H1 (cell line): ENCODE results near the gene PLB1. TPM values are rescaled to one million over a fixed set of nuclear protein-coding genes. Genes with fewer than 3 reads are reported as not detected.

Experiments
- CTCF ChIA-PET: fragments of 300-600 bp; sonication (Branson Sonifier 250); formaldehyde crosslinking; loops from one replicate; lab custom pipeline; 2021; ENCODE audit not compliant: partially characterized antibody; lab: Charles Lee
- POLR2A ChIA-PET: fragments of 300-600 bp; sonication (Branson Sonifier 250); formaldehyde crosslinking; loops from one replicate; lab custom pipeline; 2021; ENCODE audit warnings: inconsistent platforms; ENCODE audit not compliant: partially characterized antibody; lab: Charles Lee
- DNase-seq, 2 experiments: peaks; one replicate each; pipeline versions ENCODE4 v3.0.0 to v3.0.0-alpha.2; 2010 to 2022; ENCODE audit warnings: low spot score in 2 of 2, low read depth in 1 of 2, mixed read lengths in 1 of 2
- FAIRE-seq: peaks from 2 replicates; lab custom pipeline; 2011; peaks lifted over from hg19 to GRCh38; lab: Jason Lieb, UNC
- H2AFZ ChIP-seq: 2 replicates; pipeline ENCODE4 v1.8.1; 2012; ENCODE audit warnings: low read length, inconsistent platforms
- H2AK5ac ChIP-seq: 2 replicates; pipeline ENCODE4 v1.6.1; 2013; ENCODE audit warnings: low read depth, low read length
- H2BK120ac ChIP-seq: replicated peaks from 2 replicates; pipeline ENCODE3; 2013; ENCODE audit warnings: low read depth, low read length, inconsistent platforms
- H2BK12ac ChIP-seq: 2 replicates; pipeline ENCODE4 v1.6.1; 2013; ENCODE audit warnings: low read depth, low read length
- H2BK15ac ChIP-seq: 2 replicates; pipeline ENCODE4 v1.6.1; 2013; ENCODE audit warnings: low read length
- H2BK20ac ChIP-seq: 2 replicates; pipeline ENCODE4 v1.6.1; 2013; ENCODE audit warnings: low read length
- H2BK5ac ChIP-seq: 2 replicates; pipeline ENCODE4 v1.6.1; 2013; ENCODE audit warnings: low read depth, low read length
- H3K14ac ChIP-seq: 2 replicates; pipeline ENCODE4 v1.6.1; 2013; ENCODE audit warnings: inconsistent platforms; ENCODE audit not compliant: insufficient read length
- H3K18ac ChIP-seq: 2 replicates; pipeline ENCODE4 v1.6.1; 2013; ENCODE audit warnings: low read length; ENCODE audit errors: extremely low read depth
- H3K23ac ChIP-seq: 2 replicates; pipeline ENCODE4 v1.6.1; 2013; ENCODE audit warnings: inconsistent platforms; ENCODE audit not compliant: insufficient read length
- H3K23me2 ChIP-seq: 2 replicates; pipeline ENCODE4 v1.6.1; 2013; ENCODE audit warnings: low read depth, low read length
- H3K27ac ChIP-seq: 2 replicates; pipeline ENCODE4 v1.6.1; 2011; ENCODE audit warnings: low read depth, low read length, inconsistent platforms
- H3K27me3 ChIP-seq, 4 experiments: replicated peaks in 1 of 4; 1 replicate in 1 of 4; 2 replicates in 3 of 4; pipeline versions ENCODE4 v1.6.1 to v1.8.1; 2011 to 2013; ENCODE audit warnings: low read length in 3 of 4, mild to moderate bottlenecking in 3 of 4, inconsistent platforms in 2 of 4, mixed read lengths in 2 of 4, moderate library complexity in 1 of 4; ENCODE audit not compliant: control insufficient read depth in 3 of 4, insufficient read depth in 3 of 4; ENCODE audit errors: extremely low read depth in 1 of 4
- H3K36me3 ChIP-seq, 4 experiments: 2 replicates each; pipeline versions ENCODE4 v1.6.1 to v1.8.1; 2011 to 2013; ENCODE audit warnings: mild to moderate bottlenecking in 4 of 4, low read length in 3 of 4, moderate library complexity in 2 of 4, control low read depth in 1 of 4, inconsistent platforms in 1 of 4; ENCODE audit not compliant: insufficient read depth in 4 of 4, control insufficient read depth in 2 of 4
- H3K4ac ChIP-seq: replicated peaks from 2 replicates; pipeline ENCODE3; 2013; ENCODE audit warnings: low read length, low read depth, mixed read lengths, inconsistent platforms; ENCODE audit not compliant: insufficient read length
- H3K4me1 ChIP-seq, 4 experiments: replicated peaks in 1 of 4; 1 replicate in 1 of 4; 2 replicates in 3 of 4; pipeline versions ENCODE4 v1.6.1 to v1.8.1; 2011 to 2013; ENCODE audit warnings: low read length in 3 of 4, inconsistent platforms in 2 of 4, mixed read lengths in 1 of 4; ENCODE audit not compliant: insufficient read depth in 4 of 4, control insufficient read depth in 3 of 4
- H3K4me2 ChIP-seq, 2 experiments: 2 replicates each; pipeline versions ENCODE4 v1.6.1 to v1.8.1; 2011 to 2013; ENCODE audit warnings: low read depth in 2 of 2, low read length in 2 of 2, control low read depth in 1 of 2, inconsistent platforms in 1 of 2, mild to moderate bottlenecking in 1 of 2; ENCODE audit not compliant: insufficient read depth in 1 of 2
- H3K4me3 ChIP-seq, 4 experiments: fragments of 200-600, 300-600 bp in 1 of 4; sonication (generic), shearing (Covaris generic), sonication (Bioruptor Twin) in 1 of 4; 2 replicates each; pipeline versions ENCODE4 v1.5.1 to v1.8.1; 2011 to 2016; ENCODE audit warnings: low read length in 4 of 4, low read depth in 3 of 4, control low read depth in 2 of 4, inconsistent platforms in 2 of 4, mild to moderate bottlenecking in 2 of 4, mixed read lengths in 1 of 4, moderate library complexity in 1 of 4; ENCODE audit not compliant: insufficient read depth in 2 of 4; ENCODE audit errors: extremely low read depth in 1 of 4
- H3K56ac ChIP-seq: replicated peaks from 2 replicates; pipeline ENCODE3; 2013; ENCODE audit warnings: low read depth, mild to moderate bottlenecking, mixed read lengths, low read length, inconsistent platforms; ENCODE audit not compliant: insufficient read length
- H3K79me1 ChIP-seq: 2 replicates; pipeline ENCODE4 v1.6.1; 2013; ENCODE audit warnings: low read depth, low read length, control low read depth
- H3K79me2 ChIP-seq, 2 experiments: 2 replicates each; pipeline versions ENCODE4 v1.6.1 to v1.8.1; 2012 to 2013; ENCODE audit warnings: low read length in 2 of 2, mild to moderate bottlenecking in 2 of 2, inconsistent platforms in 1 of 2; ENCODE audit not compliant: insufficient read depth in 2 of 2, control insufficient read depth in 1 of 2
- H3K9ac ChIP-seq, 4 experiments: replicated peaks in 1 of 4; 1 replicate in 1 of 4; 2 replicates in 3 of 4; pipeline versions ENCODE4 v1.6.1 to v1.8.1; 2011 to 2013; ENCODE audit warnings: low read depth in 3 of 4, low read length in 3 of 4, control low read depth in 2 of 4, mild to moderate bottlenecking in 2 of 4, moderate library complexity in 2 of 4, inconsistent platforms in 1 of 4; ENCODE audit errors: extremely low read depth in 1 of 4
- H3K9me3 ChIP-seq, 2 experiments: 2 replicates each; pipeline versions ENCODE4 v1.6.1 to v1.8.1; 2012 to 2013; ENCODE audit warnings: mild to moderate bottlenecking in 2 of 2, moderate library complexity in 2 of 2, control low read depth in 1 of 2, inconsistent platforms in 1 of 2, low read depth in 1 of 2, low read length in 1 of 2, mixed read lengths in 1 of 2; ENCODE audit not compliant: insufficient read depth in 2 of 2
- H4K20me1 ChIP-seq, 2 experiments: replicated peaks in 1 of 2; 2 replicates each; pipeline versions ENCODE3 to v1.8.1; 2011 to 2013; ENCODE audit warnings: inconsistent platforms in 2 of 2, low read length in 2 of 2, mild to moderate bottlenecking in 1 of 2; ENCODE audit not compliant: insufficient read depth in 2 of 2, control insufficient read depth in 1 of 2
- H4K5ac ChIP-seq: 2 replicates; pipeline ENCODE4 v1.6.1; 2013; ENCODE audit warnings: low read length, low read depth, mixed read lengths, inconsistent platforms; ENCODE audit not compliant: insufficient read length
- H4K8ac ChIP-seq: 2 replicates; pipeline ENCODE4 v1.8.0; 2013; ENCODE audit warnings: mild to moderate bottlenecking, moderate library complexity, low read length, inconsistent platforms; ENCODE audit not compliant: insufficient read depth; ENCODE audit errors: extremely low read depth
- H4K91ac ChIP-seq: replicated peaks from 2 replicates; pipeline ENCODE3; 2013; ENCODE audit warnings: low read length, mixed read lengths, inconsistent platforms; ENCODE audit not compliant: insufficient read length
- CBX8 ChIP-seq: fragments of 300-800, 300-1000 bp; sonication (generic); IDR thresholded peaks from 2 replicates; pipeline ENCODE4 v1.7.1; 2016; ENCODE audit warnings: low read depth, low read length, borderline replicate concordance
- CEBPB ChIP-seq: IDR thresholded peaks from 2 replicates; pipeline ENCODE4 v1.6.1; 2012; ENCODE audit warnings: low read depth, low read length
- CHD1 ChIP-seq: IDR thresholded peaks from 2 replicates; pipeline ENCODE4 v1.6.1; 2012; ENCODE audit warnings: low read depth, low read length, improper control_type of control experiment
- GABPA ChIP-seq: IDR thresholded peaks from 2 replicates; pipeline ENCODE4 v1.6.1; 2011; ENCODE audit warnings: mild to moderate bottlenecking, low read length, moderate library complexity, borderline replicate concordance; ENCODE audit not compliant: insufficient read depth
- HDAC2 ChIP-seq, 2 experiments: fragments of 300-600 bp in 1 of 2; sonication (generic) in 1 of 2; IDR thresholded peaks; 2 replicates each; pipeline ENCODE4 v1.6.1; 2011 to 2012; ENCODE audit warnings: low read depth in 2 of 2, low read length in 2 of 2, mild to moderate bottlenecking in 2 of 2, moderate library complexity in 2 of 2, borderline replicate concordance in 1 of 2, inconsistent platforms in 1 of 2
- JUN ChIP-seq: IDR thresholded peaks from 2 replicates; pipeline ENCODE4 v1.6.1; 2011; ENCODE audit warnings: low read depth, mild to moderate bottlenecking, improper control_type of control experiment, low read length
- KDM4A ChIP-seq: IDR thresholded peaks from one replicate; pipeline ENCODE4 v1.7.1; 2012; ENCODE audit warnings: low read depth, mild to moderate bottlenecking, moderate library complexity, low read length, inconsistent platforms; ENCODE audit not compliant: severe bottlenecking
- NRF1 ChIP-seq: IDR thresholded peaks from 2 replicates; pipeline ENCODE4 v1.6.1; 2011; ENCODE audit warnings: mild to moderate bottlenecking, low read depth, low read length, improper control_type of control experiment
- POLR2AphosphoS5 ChIP-seq: IDR thresholded peaks from 2 replicates; pipeline ENCODE4 v1.6.1; 2011; ENCODE audit warnings: low read depth, low read length
- POU5F1 ChIP-seq: IDR thresholded peaks from 2 replicates; pipeline ENCODE4 v1.6.1; 2011; ENCODE audit warnings: low read depth, mild to moderate bottlenecking, low read length, moderate library complexity
- RNF2 ChIP-seq: fragments of 200-900, 300-1000 bp; sonication (generic); IDR thresholded peaks from 2 replicates; pipeline ENCODE4 v1.7.1; 2016; ENCODE audit warnings: borderline replicate concordance, low read depth, mild to moderate bottlenecking, antibody characterized with exemption, low read length; ENCODE audit not compliant: poor library complexity, severe bottlenecking; ENCODE audit errors: missing control alignments
- WGBS, 2 experiments: shearing (Covaris generic) in 1 of 2; methylation state at CpG; one replicate each; pipeline versions ENCODE4 v1.1.6 to v1.1.7; 2013 to 2015; ENCODE audit warnings: low lambda C conversion rate in 2 of 2, mixed read lengths in 2 of 2, inconsistent platforms in 1 of 2, low coverage in 1 of 2, missing lambda C conversion rate in 1 of 2; ENCODE audit not compliant: insufficient replicate concordance in 2 of 2, insufficient coverage in 1 of 2, insufficient read length in 1 of 2; ENCODE audit errors: extremely low coverage in 1 of 2, missing lambda C conversion rate in 1 of 2; 5-methylcytosine and 5-hydroxymethylcytosine counted together
- polyA plus RNA-seq, 7 experiments: library from polyadenylated mRNA; depleted of rRNA in 3 of 7; stranded (reverse) in 5 of 7; unstranded in 2 of 7; fragments of >200 nt in 5 of 7; fragments of 200-250 nt in 2 of 7; gene quantifications; 1 replicate in 5 of 7; 2 replicates in 1 of 7; 4 replicates in 1 of 7; pipeline versions ENCODE4 v1.2.1 to v1.2.3, GENCODE V29; 2011 to 2013; ENCODE audit warnings: missing spikeins in 2 of 7, mixed read lengths in 2 of 7
- total RNA-seq: library from RNA; stranded (reverse); fragmentation: NEBNext Ultra II Directional; extraction: Animal tissue kit (Norgen Biotek cat#: 25700); gene quantifications from 2 replicates; pipeline ENCODE4 v1.2.1, GENCODE V29; 2021

Gene PLB1
- total and polyA plus RNA-seq, 2 of the 8 experiments (the other 6 are each of a cell fraction or from before 2014, with no cell fraction given): 0.20 to 0.36 TPM

- Histone ChIP-seq H4K91ac (no peak overlapping the region), H3K4me3 (no peak overlapping the region), H3K36me3 (no peaks in the 10 kb centered on the region), H3K4ac (no peak overlapping the region), H4K20me1 (no peaks in the 10 kb centered on the region), H3K14ac (no peak overlapping the region), H3K27ac (no peak overlapping the region), H3K56ac (no peak overlapping the region), H4K8ac (no peak overlapping the region), H3K23me2 (no peaks in the 10 kb centered on the region), H2BK120ac (no peak overlapping the region), H3K4me1 (no peaks in the 10 kb centered on the region), H3K18ac (no peak overlapping the region), H3K9me3 (no peaks in the 10 kb centered on the region), H2AFZ (no peak overlapping the region), H2BK20ac (no peak overlapping the region), H2BK5ac (no peak overlapping the region), H3K79me1 (no peaks in the 10 kb centered on the region), H2BK15ac (no peak overlapping the region), H4K5ac (no peak overlapping the region), H3K4me2 (no peak overlapping the region), H2AK5ac (no peak overlapping the region), H3K27me3 (no peaks in the 10 kb centered on the region), H2BK12ac (no peak overlapping the region), H3K9ac (no peak overlapping the region), H3K23ac (no peak overlapping the region), H3K79me2 (no peaks in the 10 kb centered on the region)
- FAIRE-seq (no peak), DNase-seq (no peak)
- TF ChIP-seq RNF2: no peak
- no peak for TF ChIP-seq POU5F1
- no peak for TF ChIP-seq CHD1
- TF ChIP-seq NRF1: no peak
- TF ChIP-seq CBX8: no peak
- TF ChIP-seq GABPA: no peak
- TF ChIP-seq POLR2AphosphoS5: no peak
- TF ChIP-seq HDAC2 (IDR thresholded peaks at IDR 0.05; ENCODE audit: borderline replicate concordance in 1 of 2, low read depth in 2 of 2, low read length in 2 of 2): no peak
- TF ChIP-seq CEBPB: no peak
- no peak for TF ChIP-seq KDM4A
- TF ChIP-seq JUN: no peak
- ChIA-PET POLR2A (no interaction called here), CTCF (no interaction called here)
- 78% methylated on average over 1 of the region's 1 CpG; no CpG with 5 or more reads in 1 of the 2 experiments for WGBS, 2 experiments
Measured at GRCh38 chr2:28652217-28652616, 156.4 kb downstream of the PLB1 start.
